Stimulated activated CD4-positive, alpha-beta T cell treated with anti-CD3 and anti-CD28 coated beads, Interleukin-15, amount 100 ng/mL, for 1 hour (primary cell): ENCODE results near the gene LBX2.

Source experiments
- DNase-seq, 2 donors: peaks; one replicate each; pipeline ENCODE4 v3.0.0-alpha.2; 2020; ENCODE audit warnings: low read depth in 1 of 2, low spot score in 1 of 2

LBX2 gene, protein sequence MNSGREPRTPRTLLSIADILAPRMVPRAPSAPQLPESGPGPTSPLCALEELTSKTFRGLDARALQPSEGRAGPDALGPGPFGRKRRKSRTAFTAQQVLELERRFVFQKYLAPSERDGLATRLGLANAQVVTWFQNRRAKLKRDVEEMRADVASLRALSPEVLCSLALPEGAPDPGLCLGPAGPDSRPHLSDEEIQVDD

GRCh38 chr2:74499267-74499939 lies at the start of gene LBX2:
LBX2 (minus strand) TSS chr2:74499603; CDS start chr2:74499537, 66 bp downstream.
- DNase-seq, result no peak

- no peak for DNase-seq
These were observed 49.0 kb upstream of the LBX2 start for GRCh38 chr2:74548285-74548899.

DNA sequence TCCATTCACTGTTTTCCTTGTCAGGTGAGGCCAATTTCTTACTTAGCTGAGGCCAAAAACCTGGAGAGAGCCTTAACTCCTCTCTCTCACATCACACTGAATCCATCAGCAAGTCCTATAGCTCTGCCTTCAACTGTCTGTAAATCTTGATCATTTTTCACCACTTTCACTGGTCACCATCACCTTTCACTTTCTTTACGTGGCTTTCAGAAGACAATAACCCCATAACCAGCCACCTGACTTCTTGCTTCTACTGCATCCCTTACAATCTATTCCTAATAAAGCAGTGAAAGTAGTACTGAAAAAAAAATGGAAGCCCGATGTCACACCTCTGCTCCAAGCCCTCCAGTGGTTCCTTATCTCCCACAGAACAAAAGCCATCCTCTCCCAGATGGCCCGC lies 46.6 kb upstream of the LBX2 start:
- no peak for DNase-seq

DNA sequence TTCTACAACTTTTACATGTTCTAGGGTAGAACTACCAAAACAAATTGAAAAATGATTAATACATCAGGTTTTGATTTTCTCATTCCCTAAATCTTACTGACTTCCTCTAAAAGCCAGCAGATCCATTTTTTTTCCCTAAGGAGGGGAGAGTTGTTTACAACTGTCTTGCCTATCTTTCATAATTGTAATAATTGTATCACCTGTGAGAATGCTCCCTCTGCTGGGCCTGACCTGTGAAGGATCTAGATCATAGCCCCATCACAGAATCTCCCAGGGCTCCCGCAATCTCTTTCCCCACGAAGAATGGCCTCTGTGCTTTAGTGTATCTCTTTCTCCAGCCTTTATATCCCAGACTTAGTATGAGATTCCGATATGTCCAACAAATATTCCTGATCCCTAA lies 45.2 kb upstream of the LBX2 start:
- no peak for DNase-seq

DNA sequence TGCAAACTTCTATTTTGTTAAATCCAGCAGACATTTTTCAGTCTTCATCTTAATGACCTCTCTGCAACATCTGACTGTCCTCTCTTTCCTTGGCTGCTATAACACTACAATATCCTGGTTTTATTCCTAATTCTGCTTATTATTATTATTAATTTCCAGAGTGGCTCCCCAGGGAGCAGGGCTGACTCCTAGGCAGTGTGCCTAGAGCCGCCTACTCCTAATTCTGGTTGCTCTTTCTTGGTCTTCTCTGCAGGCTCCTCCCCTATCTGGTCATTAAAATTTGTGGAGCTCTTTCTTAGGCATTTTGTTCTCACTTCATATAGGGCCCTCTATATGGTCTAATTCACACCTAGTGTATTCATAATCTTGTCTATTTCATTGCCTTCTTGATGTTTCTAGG lies 43.6 kb upstream of the LBX2 start:
- DNase-seq, result no peak

DNA sequence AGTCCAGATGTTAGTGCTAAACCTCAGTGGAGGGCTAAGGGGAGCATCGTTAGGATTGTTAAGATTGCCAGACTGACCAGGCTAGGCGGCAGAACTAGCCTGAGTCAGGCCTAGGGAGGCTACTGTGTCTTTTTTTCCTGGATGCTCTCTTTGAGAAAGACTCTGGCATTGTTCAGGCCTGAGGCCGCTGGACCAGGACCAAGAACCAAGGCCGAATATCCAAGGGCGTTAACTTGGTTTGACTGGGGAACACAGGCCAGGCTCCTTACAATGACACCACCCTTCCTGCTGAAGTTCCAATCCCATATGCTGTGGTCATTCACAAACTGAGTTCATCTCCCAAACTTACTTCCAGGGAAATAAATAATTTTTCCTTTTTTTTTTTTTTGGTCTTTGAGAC lies 40.9 kb upstream of the LBX2 start:
- DNase-seq, result no peak

DNA sequence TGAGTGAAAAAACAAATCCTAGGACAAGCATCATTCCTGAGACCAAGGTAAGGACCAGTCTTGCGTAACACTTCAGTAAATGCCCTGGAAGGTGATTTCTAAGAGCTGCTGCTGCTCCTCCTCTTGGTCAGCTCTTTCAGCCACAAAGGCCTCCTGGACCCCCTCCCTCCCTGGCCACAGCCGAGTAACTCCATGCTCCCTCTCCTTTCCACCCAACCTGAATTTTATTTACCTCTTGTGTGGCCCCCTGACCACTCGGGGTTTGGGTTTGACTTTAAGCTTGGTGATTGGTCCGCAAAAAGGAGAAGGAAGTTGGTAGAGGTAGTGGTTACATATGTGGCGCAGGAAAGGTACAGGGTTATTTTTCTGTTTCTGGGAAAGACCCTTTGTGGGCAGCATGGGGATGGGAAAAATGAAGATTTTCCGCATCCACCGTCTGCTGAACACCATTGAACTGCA lies 39.5 kb upstream of the LBX2 start:
- DNase-seq, result no peak

- no peak for DNase-seq
These were observed 37.7 kb upstream of the LBX2 start for GRCh38 chr2:74537140-74537539.

DNA sequence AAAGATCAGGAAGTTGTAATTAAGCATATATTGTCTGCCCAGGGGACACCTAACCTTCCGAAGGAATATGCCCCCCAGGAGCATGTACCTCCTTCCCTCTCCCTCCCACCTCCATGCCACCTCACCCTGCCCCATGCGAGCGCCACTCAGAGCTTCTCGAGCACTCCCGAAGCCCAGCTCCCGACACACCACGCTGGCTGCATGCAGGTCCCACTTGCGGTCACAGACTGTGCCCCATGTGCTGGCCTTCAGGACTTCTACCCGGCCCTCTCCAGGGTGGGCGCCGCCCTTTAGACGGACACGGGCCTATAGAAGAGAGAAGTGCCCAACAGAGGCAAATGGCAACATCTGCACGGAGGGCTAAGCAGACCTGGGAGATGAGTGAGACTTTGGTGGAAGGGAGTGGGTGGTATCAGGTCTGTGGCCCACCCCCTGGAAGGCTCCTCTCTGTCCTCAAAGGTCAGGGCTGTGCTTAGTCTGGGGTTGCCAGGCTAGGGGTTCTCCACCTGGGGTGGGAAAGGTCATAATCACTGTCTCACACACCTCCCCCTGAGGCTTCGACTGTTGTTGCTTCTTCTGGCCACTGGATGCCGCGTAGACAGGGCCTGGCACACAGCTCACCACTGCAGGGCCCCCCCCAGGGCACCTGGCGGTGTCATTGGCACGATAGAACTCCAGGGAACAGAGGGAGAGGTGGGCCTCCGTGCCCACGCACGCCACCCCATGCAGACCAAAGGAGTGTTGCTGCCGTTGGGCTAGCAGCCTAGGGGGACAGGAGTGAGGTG lies 37.0 kb upstream of the LBX2 start:
- DNase-seq, result no peak

- DNase-seq, result no peak
These were observed 36.1 kb upstream of the LBX2 start for GRCh38 chr2:74535440-74535965.

- DNase-seq, result no peak
These were observed 35.0 kb upstream of the LBX2 start for GRCh38 chr2:74534411-74534810.

DNA sequence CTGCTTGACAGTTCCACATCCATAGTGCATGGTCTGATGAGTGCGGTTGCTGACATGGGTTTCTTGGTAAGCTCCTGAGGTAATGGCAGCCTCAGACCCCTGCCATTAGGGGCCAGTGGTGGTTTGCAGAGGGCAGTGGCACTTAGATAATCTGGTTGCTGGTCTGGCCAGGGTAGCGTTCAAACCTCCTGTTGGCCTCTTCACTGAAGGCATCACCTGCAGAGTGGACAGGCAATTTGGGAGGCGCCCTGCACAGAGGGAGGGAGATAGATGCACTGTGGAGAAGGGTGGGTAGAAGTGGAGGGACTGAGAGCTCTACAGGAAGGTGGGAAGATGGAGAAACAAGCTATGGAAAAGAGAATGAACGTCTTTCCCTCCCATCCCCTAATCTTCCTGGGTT lies 34.1 kb upstream of the LBX2 start:
- no peak for DNase-seq

- no peak for DNase-seq
These were observed 32.8 kb upstream of the LBX2 start for GRCh38 chr2:74532222-74532621.

DNA sequence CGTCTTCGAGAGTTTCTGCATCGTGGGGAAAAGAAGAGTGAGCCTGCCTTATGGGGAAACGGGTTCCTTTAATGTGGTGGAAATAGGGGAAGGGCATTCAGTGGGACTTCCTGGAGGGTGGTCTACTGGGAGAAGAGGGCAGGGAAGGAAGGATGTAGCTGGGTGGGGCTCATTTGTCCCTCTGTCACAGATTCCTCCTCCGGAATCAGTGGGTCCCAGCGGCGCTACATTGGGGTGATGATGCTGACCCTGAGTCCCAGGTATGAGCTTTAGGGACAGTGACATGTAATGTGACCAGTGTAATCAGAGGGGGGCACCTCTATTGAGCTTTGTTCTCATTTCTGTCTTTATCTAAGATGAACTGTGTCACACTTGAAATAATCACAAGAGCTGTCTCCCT lies 32.3 kb upstream of the LBX2 start:
- no peak for DNase-seq

- DNase-seq, result no peak
These were observed 31.1 kb upstream of the LBX2 start for GRCh38 chr2:74530239-74531187.

GRCh38 chr2:74529357-74530238 lies 30.2 kb upstream of the LBX2 start, which contains the start of the genes AUP1 and HTRA2:
AUP1 (minus strand) TSS chr2:74529706; CDS start chr2:74529629, 77 bp downstream.
HTRA2 (plus strand) TSS chr2:74529933; CDS start chr2:74530007, 74 bp downstream.
- peak; percentile 70 to 81 for DNase-seq

- DNase-seq, result no peak
These were observed 29.4 kb upstream of the LBX2 start for GRCh38 chr2:74528600-74529356.

DNA sequence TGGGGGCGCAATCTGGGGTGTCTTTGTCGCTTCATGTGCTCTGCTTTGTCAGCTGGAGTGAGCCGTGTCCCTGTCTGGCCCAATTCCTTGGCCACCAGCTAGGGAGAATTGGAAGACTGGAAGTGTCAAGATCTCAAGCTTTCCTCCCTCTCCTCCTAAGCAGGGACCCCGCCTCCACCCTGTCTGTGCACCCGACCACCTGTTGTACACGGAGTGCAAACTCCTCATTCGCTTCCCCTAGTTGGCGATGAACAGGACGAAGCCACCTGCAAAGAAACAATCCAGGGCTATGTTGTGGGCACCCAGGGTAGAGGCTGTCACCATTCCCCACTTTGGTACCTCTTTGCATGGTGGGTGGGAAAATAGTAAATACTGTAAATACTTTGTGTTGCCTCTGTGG lies 28.3 kb upstream of the LBX2 start:
- no peak for DNase-seq
